HepG2 (cell line): ENCODE results near the gene PCDHGB2. TPM values are rescaled to one million over a fixed set of nuclear protein-coding genes. Genes with fewer than 3 reads are reported as not detected.

Experiments used
- ATF5 ChIP-seq: sonication (generic); formaldehyde crosslinking; IDR thresholded peaks from 2 replicates; pipeline ENCODE4 v1.4.0; 2020; ENCODE audit warnings: mild to moderate bottlenecking, low read depth, missing genetic modification reagents
- DBP ChIP-seq: sonication (generic); formaldehyde crosslinking; IDR thresholded peaks from 2 replicates; pipeline ENCODE4 v1.4.0; 2020; ENCODE audit warnings: missing genetic modification reagents; ENCODE audit errors: not compliant biosample characterization
- ETV5 ChIP-seq: IDR thresholded peaks from 2 replicates; pipeline ENCODE4 v1.6.1; 2018; ENCODE audit warnings: missing biosample characterization, missing genetic modification reagents, inconsistent platforms, borderline replicate concordance
- GZF1 ChIP-seq: sonication (generic); formaldehyde crosslinking; IDR thresholded peaks from 2 replicates; pipeline ENCODE4 v1.5.1; 2020; ENCODE audit warnings: mild to moderate bottlenecking, missing genetic modification reagents
- MAF1 ChIP-seq: sonication (generic); formaldehyde crosslinking; IDR thresholded peaks from 2 replicates; pipeline ENCODE4 v1.5.0; 2020; ENCODE audit warnings: missing genetic modification reagents, borderline replicate concordance
- MED1 ChIP-seq: sonication (generic); formaldehyde crosslinking; IDR thresholded peaks from 2 replicates; pipeline ENCODE4 v1.4.0; 2020; ENCODE audit warnings: missing genetic modification reagents
- MLXIP ChIP-seq: sonication (generic); formaldehyde crosslinking; IDR thresholded peaks from 2 replicates; pipeline ENCODE4 v1.9.0; 2021; ENCODE audit warnings: missing genetic modification reagents, borderline replicate concordance
- MTF2 ChIP-seq: sonication (generic); formaldehyde crosslinking; IDR thresholded peaks from 2 replicates; pipeline ENCODE4 v1.5.0; 2020; ENCODE audit warnings: missing genetic modification reagents, borderline replicate concordance
- MYC ChIP-seq: sonication (generic); formaldehyde crosslinking; IDR thresholded peaks from 2 replicates; pipeline ENCODE4 v1.9.0; 2021; ENCODE audit warnings: missing genetic modification reagents, borderline replicate concordance
- NFYB ChIP-seq: sonication (generic); formaldehyde crosslinking; IDR thresholded peaks from 2 replicates; pipeline ENCODE4 v1.4.0; 2020; ENCODE audit warnings: missing genetic modification reagents
- PHB2 ChIP-seq: fragments of 450-650 bp; IDR thresholded peaks from 2 replicates; pipeline ENCODE4 v1.6.1; 2018; ENCODE audit not compliant: partially characterized antibody
- RBAK ChIP-seq: sonication (generic); formaldehyde crosslinking; IDR thresholded peaks from 2 replicates; pipeline ENCODE4 v1.5.1; 2020; ENCODE audit warnings: mild to moderate bottlenecking, missing genetic modification reagents
- SRSF4 ChIP-seq: fragments of 200-400 bp; formaldehyde crosslinking; IDR thresholded peaks from one replicate; pipeline ENCODE4 v1.6.1; 2018; ENCODE audit warnings: mild to moderate bottlenecking, low read depth, low read length, moderate library complexity; ENCODE audit not compliant: poor library complexity, severe bottlenecking
- TBX3 ChIP-seq: fragments of 450-650 bp; IDR thresholded peaks from 2 replicates; pipeline ENCODE4 v1.6.1; 2017; ENCODE audit warnings: antibody characterized with exemption, mild to moderate bottlenecking, inconsistent platforms, borderline replicate concordance
- THAP11 ChIP-seq: IDR thresholded peaks from 2 replicates; pipeline ENCODE4 v1.6.1; 2016; ENCODE audit warnings: missing biosample characterization, missing genetic modification reagents
- ZBTB38 ChIP-seq: sonication (generic); formaldehyde crosslinking; IDR thresholded peaks from 2 replicates; pipeline ENCODE4 v1.5.1; 2020; ENCODE audit warnings: mild to moderate bottlenecking, missing genetic modification reagents
- ZBTB39 ChIP-seq: sonication (generic); formaldehyde crosslinking; IDR thresholded peaks from 2 replicates; pipeline ENCODE4 v1.5.0; 2020; ENCODE audit warnings: missing genetic modification reagents
- ZNF230 ChIP-seq: sonication (generic); formaldehyde crosslinking; IDR thresholded peaks from 2 replicates; pipeline ENCODE4 v1.4.0; 2020; ENCODE audit warnings: mild to moderate bottlenecking, missing genetic modification reagents
- ZNF33A ChIP-seq: sonication (generic); formaldehyde crosslinking; IDR thresholded peaks from 2 replicates; pipeline ENCODE4 v1.5.1; 2020; ENCODE audit warnings: missing genetic modification reagents, mild to moderate bottlenecking, moderate library complexity, borderline replicate concordance
- ZNF430 ChIP-seq: sonication (generic); formaldehyde crosslinking; IDR thresholded peaks from 2 replicates; pipeline ENCODE4 v1.9.0; 2021; ENCODE audit warnings: mild to moderate bottlenecking, missing genetic modification reagents
- ZNF510 ChIP-seq: sonication (generic); formaldehyde crosslinking; IDR thresholded peaks from 2 replicates; pipeline ENCODE4 v1.4.0; 2020; ENCODE audit warnings: low read depth, mild to moderate bottlenecking, missing genetic modification reagents
- ZNF549 ChIP-seq: sonication (generic); formaldehyde crosslinking; IDR thresholded peaks from 2 replicates; pipeline ENCODE4 v1.5.0; 2020; ENCODE audit warnings: missing genetic modification reagents
- ZNF841 ChIP-seq: sonication (generic); formaldehyde crosslinking; IDR thresholded peaks from 2 replicates; pipeline ENCODE4 v1.8.1; 2023; ENCODE audit warnings: missing genetic modification reagents, borderline replicate concordance
- polyA plus RNA-seq, 8 experiments: library from polyadenylated mRNA; depleted of rRNA in 3 of 8; stranded (reverse) in 7 of 8; unstranded in 1 of 8; fragments of >200 nt; fragmentation: Illumina TruSeq in 4 of 8; extraction: Trizol in 4 of 8; gene quantifications; 2 replicates each; pipeline versions ENCODE4 v1.2.1 to v1.2.3, GENCODE V29; 2011 to 2016; ENCODE audit warnings: low read depth in 4 of 8, missing spikeins in 1 of 8, mixed read lengths in 1 of 8; ENCODE audit not compliant: insufficient read depth in 1 of 8
- total RNA-seq, 5 experiments: library from RNA; depleted of rRNA; stranded (reverse); fragments of >200 nt; fragmentation: Illumina TruSeq; extraction: Trizol; gene quantifications; 2 replicates each; pipeline ENCODE4 v1.2.3, GENCODE V29; 2016; ENCODE audit warnings: low read depth in 1 of 5

PCDHGB2 gene
- total and polyA plus RNA-seq, 2 of the 13 experiments (the other 11 are each of a cell fraction or from before 2014, with no cell fraction given): 0.64 to 0.82 TPM

GRCh38 chr5:141320225-141321169 lies 39.3 kb upstream of the PCDHGB2 start, which contains the start of gene TAF7 (continued):
- no peak for TF ChIP-seq DBP
- TF ChIP-seq ATF5 (CRISPR knock-in tag): 0 out of 2 replicates have a peak, but pooled peaks have one; percentile 61
- TF ChIP-seq SRSF4: no peak
- no peak for TF ChIP-seq ZNF510 (CRISPR knock-in tag)
- no peak for TF ChIP-seq MAF1 (CRISPR knock-in tag)
- peak; percentile 95 for TF ChIP-seq ZNF430
- TF ChIP-seq ZNF230: no peak; the same call in 1 of the 2 replicates
- TF ChIP-seq ETV5: peak; percentile 77
- peak; percentile 62; the same call in 1 of the 2 replicates for TF ChIP-seq ZNF33A (CRISPR knock-in tag)
- TF ChIP-seq ZNF841 (CRISPR knock-in tag): 0 out of 2 replicates have a peak, but pooled peaks have one; percentile 70
- TF ChIP-seq RBAK (CRISPR knock-in tag): no peak
- TF ChIP-seq TBX3: no peak
- peak; percentile 84 for TF ChIP-seq THAP11 (CRISPR knock-in tag)
- TF ChIP-seq ZBTB38 (CRISPR knock-in tag): peak; percentile 77
- peak; percentile 12; the same call in 1 of the 2 replicates for TF ChIP-seq MED1 (CRISPR knock-in tag)
- TF ChIP-seq ZBTB39 (CRISPR knock-in tag): no peak
- no peak for TF ChIP-seq NFYB (CRISPR knock-in tag)
- no peak for TF ChIP-seq ZNF549 (CRISPR knock-in tag)
- TF ChIP-seq MYC (CRISPR knock-in tag): peak; percentile 52; the same call in 1 of the 2 replicates
- no peak for TF ChIP-seq GZF1 (CRISPR knock-in tag)
- no peak; the same call in 1 of the 2 replicates for TF ChIP-seq MLXIP
- peak; percentile 74; the same call in 1 of the 2 replicates for TF ChIP-seq MTF2 (CRISPR knock-in tag)
- TF ChIP-seq PHB2: no peak
